HCT116 (cell line): ENCODE measurements around the gene RPL36A. TPM values are rescaled to one million over a fixed set of nuclear protein-coding genes. Genes with fewer than 3 reads are reported as not detected.

Source experiments
- ATAC-seq: fragments of 200-7000 bp; cut with Tn5 transposase; 2 replicates; pipeline ENCODE4 v1.9.1; 2020; ENCODE audit warnings: mild to moderate bottlenecking, moderate library complexity
- BruUV-seq: library from RNA; stranded (reverse); fragments of 400-500 nt; replicated peaks from 2 replicates; lab custom pipeline; 2021; lab: Mats Ljungman, UMichigan
- CTCF ChIA-PET: fragments of 300-600 bp; sonication (Branson Sonifier 250); formaldehyde crosslinking; loops from one replicate; lab custom pipeline; 2021; ENCODE audit warnings: antibody characterized with exemption; lab: Charles Lee
- POLR2A ChIA-PET: fragments of 300-600, 350-600 bp; sonication (Branson Sonifier 250); formaldehyde crosslinking; loops from one replicate; lab custom pipeline; 2021; ENCODE audit warnings: antibody characterized with exemption; lab: Charles Lee
- RAD21 ChIA-PET, 2 experiments: fragments of 300-600 bp; sonication (Branson Sonifier 250); formaldehyde crosslinking; loops; one replicate each; lab custom pipeline; 2023; ENCODE audit warnings: low total read pairs in 2 of 2; ENCODE audit not compliant: uncharacterized antibody in 2 of 2, unreplicated experiment in 2 of 2, low non-redundant PET in 1 of 2; lab: Charles Lee
- DNase-seq: peaks from one replicate; pipeline ENCODE4 v3.0.0-alpha.2; 2010; ENCODE audit warnings: low read depth, low spot score
- H2AFZ ChIP-seq: fragments of 200-600 bp; shearing (Covaris generic), sonication (generic); 2 replicates; pipeline ENCODE4 v1.6.1; 2017; ENCODE audit warnings: low read depth, mixed run types, mixed read lengths, antibody characterized with exemption, low read length; ENCODE audit not compliant: poor library complexity, severe bottlenecking
- H3K27ac ChIP-seq: 2 replicates; pipeline ENCODE4 v1.5.1; 2012; ENCODE audit warnings: low read depth, low read length
- H3K27me3 ChIP-seq: fragments of 200-600 bp; sonication (generic); 2 replicates; pipeline ENCODE4 v1.6.1; 2016; ENCODE audit warnings: mixed run types, low read length, mixed read lengths; ENCODE audit not compliant: insufficient read depth
- H3K36me3 ChIP-seq, 2 experiments: fragments of 200-500 bp in 1 of 2; fragments of 200-600 bp in 1 of 2; sonication (Bioruptor generic) in 1 of 2; sonication (generic) in 1 of 2; 2 replicates each; pipeline versions ENCODE4 v1.5.1 to v1.6.1; 2014 to 2016; ENCODE audit warnings: low read length in 2 of 2, inconsistent platforms in 1 of 2, mixed read lengths in 1 of 2, mixed run types in 1 of 2; ENCODE audit not compliant: insufficient read depth in 2 of 2, control insufficient read depth in 1 of 2
- H3K4me1 ChIP-seq, 2 experiments: fragments of 200-600 bp in 1 of 2; sonication (generic) in 1 of 2; 2 replicates each; pipeline versions ENCODE4 v1.5.1 to v1.6.1; 2012 to 2017; ENCODE audit warnings: low read length in 2 of 2, inconsistent platforms in 1 of 2, mild to moderate bottlenecking in 1 of 2, mixed read lengths in 1 of 2, mixed run types in 1 of 2, moderate library complexity in 1 of 2; ENCODE audit not compliant: insufficient read depth in 2 of 2, control insufficient read depth in 1 of 2
- H3K4me2 ChIP-seq: fragments of 200-600 bp; sonication (generic); 2 replicates; pipeline ENCODE4 v1.6.1; 2017; ENCODE audit warnings: mixed run types, low read length, mixed read lengths
- H3K4me3 ChIP-seq, 2 experiments: fragments of 200-600 bp in 1 of 2; sonication (generic) in 1 of 2; replicated peaks in 1 of 2; 2 replicates each; pipeline ENCODE4 v1.5.1; 2011 to 2016; ENCODE audit warnings: low read length in 2 of 2, control low read depth in 1 of 2, low read depth in 1 of 2, mild to moderate bottlenecking in 1 of 2, mixed read lengths in 1 of 2, mixed run types in 1 of 2
- H3K79me2 ChIP-seq: fragments of 200-600 bp; sonication (generic); 2 replicates; pipeline ENCODE4 v1.6.1; 2017; ENCODE audit warnings: mild to moderate bottlenecking, mixed run types, low read length, moderate library complexity, mixed read lengths; ENCODE audit not compliant: insufficient read depth
- H3K9ac ChIP-seq: fragments of 200-600 bp; sonication (generic); 2 replicates; pipeline ENCODE4 v1.6.1; 2016; ENCODE audit warnings: low read length, mixed read lengths
- H3K9me2 ChIP-seq: fragments of 200-600 bp; sonication (generic), shearing (Covaris generic); 2 replicates; pipeline ENCODE4 v1.6.1; 2017; ENCODE audit warnings: mixed run types, mild to moderate bottlenecking, moderate library complexity; ENCODE audit not compliant: insufficient read depth
- H3K9me3 ChIP-seq, 2 experiments: fragments of 200-500 bp in 1 of 2; fragments of 200-600 bp in 1 of 2; sonication (Bioruptor generic) in 1 of 2; sonication (generic) in 1 of 2; 2 replicates each; pipeline ENCODE4 v1.6.1; 2014 to 2017; ENCODE audit warnings: low read length in 2 of 2, mixed read lengths in 2 of 2, inconsistent platforms in 1 of 2, low read depth in 1 of 2, mild to moderate bottlenecking in 1 of 2, mixed run types in 1 of 2, moderate library complexity in 1 of 2; ENCODE audit not compliant: control insufficient read depth in 1 of 2, insufficient read depth in 1 of 2
- H4K20me1 ChIP-seq: fragments of 200-600 bp; sonication (generic), shearing (Covaris generic); 2 replicates; pipeline ENCODE4 v1.6.1; 2017; ENCODE audit warnings: mixed run types, mild to moderate bottlenecking, moderate library complexity; ENCODE audit not compliant: insufficient read depth
- CEBPB ChIP-seq: IDR thresholded peaks from 2 replicates; pipeline ENCODE4 v1.6.1; 2012; ENCODE audit warnings: low read depth
- JUND ChIP-seq: IDR thresholded peaks from 2 replicates; pipeline ENCODE4 v1.6.1; 2012
- POLR2AphosphoS5 ChIP-seq: IDR thresholded peaks from 2 replicates; pipeline ENCODE4 v1.6.1; 2011; ENCODE audit warnings: mild to moderate bottlenecking, low read depth, low read length, moderate library complexity
- RAD21 ChIP-seq: IDR thresholded peaks from 2 replicates; pipeline ENCODE4 v1.6.1; 2012; ENCODE audit warnings: low read depth, mild to moderate bottlenecking
- SRF ChIP-seq: IDR thresholded peaks from 2 replicates; pipeline ENCODE4 v1.6.1; 2012; ENCODE audit warnings: low read depth
- ZNF274 ChIP-seq: fragments of 200-500 bp; sonication (Bioruptor generic); IDR thresholded peaks from 2 replicates; pipeline ENCODE4 v1.6.1; 2014; ENCODE audit warnings: mild to moderate bottlenecking, low read depth, low read length, inconsistent platforms
- intact Hi-C: fragments of 100-400 bp; cut with micrococcal nuclease; formaldehyde crosslinking; loops from 2 replicates; pipeline ENCODE4 v1.10.0; 2022
- total RNA-seq: library from RNA; stranded (reverse); gene quantifications from one replicate; pipeline ENCODE4 v1.2.1, GENCODE V29; 2021; ENCODE audit not compliant: unreplicated experiment
- TF ChIP-seq, protein P1 (sequence below), 3 experiments: fragments of 200-600 bp in 1 of 3; sonication (generic) in 1 of 3; IDR thresholded peaks in 2 of 3; conservative IDR thresholded peaks in 1 of 3; 2 replicates each; pipeline ENCODE4 v1.5.1; 2012 to 2017; ENCODE audit warnings: low read depth in 2 of 3, low read length in 2 of 3, antibody characterized with exemption in 1 of 3, borderline replicate concordance in 1 of 3, control low read depth in 1 of 3, mild to moderate bottlenecking in 1 of 3, mixed read lengths in 1 of 3, mixed run types in 1 of 3, moderate library complexity in 1 of 3; ENCODE audit not compliant: insufficient read depth in 1 of 3
- TF ChIP-seq, protein P2 (sequence below): IDR thresholded peaks from 2 replicates; pipeline ENCODE4 v1.6.1; 2012

RPL36A gene
- total RNA-seq, 1 experiment from 2014 or later: 360 TPM

DNA sequence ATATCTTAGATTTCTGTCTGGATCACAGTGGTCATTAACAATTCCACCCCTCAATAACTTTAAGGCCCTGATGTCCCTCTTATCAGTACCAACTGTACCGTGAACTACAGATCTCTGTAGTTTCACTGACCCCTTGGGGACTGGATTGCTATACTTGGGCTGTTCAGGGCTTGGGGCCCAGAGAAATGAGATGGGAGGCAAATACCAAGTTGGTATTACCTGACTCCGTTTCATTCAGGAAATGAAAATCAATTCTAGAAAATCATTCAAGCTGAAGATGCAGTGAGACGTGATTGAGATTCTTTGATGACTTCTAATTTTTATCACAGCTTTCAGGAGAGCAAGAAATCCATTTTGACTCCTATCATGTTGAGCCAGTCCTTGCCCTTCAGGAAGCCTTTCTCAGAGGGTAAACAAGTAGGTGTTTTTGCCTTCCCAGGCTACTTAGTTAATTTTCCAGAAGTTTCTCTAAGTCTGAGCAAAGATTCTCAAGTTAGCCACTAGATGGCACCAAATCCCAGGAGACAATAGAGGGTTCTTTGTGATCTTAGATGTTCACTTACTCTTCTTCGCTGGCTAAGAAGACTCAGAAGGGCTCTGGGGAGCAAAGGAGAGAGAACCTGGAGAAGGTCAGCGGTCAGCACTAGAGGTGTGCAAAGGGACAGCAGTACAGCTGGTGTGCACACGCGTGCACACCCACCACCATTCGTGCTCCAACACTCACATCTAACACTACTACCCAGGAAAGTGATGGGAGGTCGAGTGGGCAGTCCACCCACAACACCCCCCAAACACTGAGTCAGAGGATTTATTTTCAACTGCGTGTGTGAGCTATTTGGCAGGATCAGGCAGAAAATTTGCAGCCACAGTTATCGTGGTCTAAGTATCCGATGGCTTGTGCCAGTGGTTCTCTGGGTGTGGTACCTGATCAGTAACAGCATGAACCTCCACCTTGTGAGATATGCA lies 24.7 kb downstream of the RPL36A start:
- Histone ChIP-seq H3K36me3 (peaks cover 5 to 8% of the 10 kb centered on the region in 2 experiments; a peak in 3 of 4 replicates), H2AFZ (no peak overlapping the region), H3K4me3 (no peak overlapping the region), H4K20me1 (no peaks in the 10 kb centered on the region), H3K9me3 (no peaks in the 10 kb centered on the region), H3K79me2 (peaks cover 36% of the 10 kb centered on the region), H3K9ac (no peak overlapping the region), H3K4me2 (no peak overlapping the region), H3K27me3 (no peaks in the 10 kb centered on the region), H3K27ac (peak overlapping the region; percentile 40; the same call in 1 of the 2 replicates), H3K9me2 (no peaks in the 10 kb centered on the region), H3K4me1 (no peaks in the 10 kb centered on the region)
- ChIA-PET CTCF (no interaction called here), POLR2A (no interaction called here), RAD21 (no interaction called here)
- no TSS peak for BruUV-seq
- ATAC-seq: peak; percentile 63
- intact Hi-C loops: loop anchor here (1.0 to 5.0 kb wide), 2 partner anchors 182 to 388 kb away; no protein-coding TSS in a partner anchor
- TF ChIP-seq RAD21 (peak; percentile 60), JUND (no peak)
- TF ChIP-seq, protein P1, sequence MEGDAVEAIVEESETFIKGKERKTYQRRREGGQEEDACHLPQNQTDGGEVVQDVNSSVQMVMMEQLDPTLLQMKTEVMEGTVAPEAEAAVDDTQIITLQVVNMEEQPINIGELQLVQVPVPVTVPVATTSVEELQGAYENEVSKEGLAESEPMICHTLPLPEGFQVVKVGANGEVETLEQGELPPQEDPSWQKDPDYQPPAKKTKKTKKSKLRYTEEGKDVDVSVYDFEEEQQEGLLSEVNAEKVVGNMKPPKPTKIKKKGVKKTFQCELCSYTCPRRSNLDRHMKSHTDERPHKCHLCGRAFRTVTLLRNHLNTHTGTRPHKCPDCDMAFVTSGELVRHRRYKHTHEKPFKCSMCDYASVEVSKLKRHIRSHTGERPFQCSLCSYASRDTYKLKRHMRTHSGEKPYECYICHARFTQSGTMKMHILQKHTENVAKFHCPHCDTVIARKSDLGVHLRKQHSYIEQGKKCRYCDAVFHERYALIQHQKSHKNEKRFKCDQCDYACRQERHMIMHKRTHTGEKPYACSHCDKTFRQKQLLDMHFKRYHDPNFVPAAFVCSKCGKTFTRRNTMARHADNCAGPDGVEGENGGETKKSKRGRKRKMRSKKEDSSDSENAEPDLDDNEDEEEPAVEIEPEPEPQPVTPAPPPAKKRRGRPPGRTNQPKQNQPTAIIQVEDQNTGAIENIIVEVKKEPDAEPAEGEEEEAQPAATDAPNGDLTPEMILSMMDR (IDR thresholded peaks at IDR 0.05 in 2 of 3, conservative IDR thresholded peaks at IDR 0.05 in 1 of 3; ENCODE audit: borderline replicate concordance in 1 of 3, insufficient read depth in 1 of 3, low read depth in 2 of 3, low read length in 2 of 3): peak; percentile 39 to 72 (median 51); a peak in 5 of 6 replicates
- no peak for DNase-seq

DNA sequence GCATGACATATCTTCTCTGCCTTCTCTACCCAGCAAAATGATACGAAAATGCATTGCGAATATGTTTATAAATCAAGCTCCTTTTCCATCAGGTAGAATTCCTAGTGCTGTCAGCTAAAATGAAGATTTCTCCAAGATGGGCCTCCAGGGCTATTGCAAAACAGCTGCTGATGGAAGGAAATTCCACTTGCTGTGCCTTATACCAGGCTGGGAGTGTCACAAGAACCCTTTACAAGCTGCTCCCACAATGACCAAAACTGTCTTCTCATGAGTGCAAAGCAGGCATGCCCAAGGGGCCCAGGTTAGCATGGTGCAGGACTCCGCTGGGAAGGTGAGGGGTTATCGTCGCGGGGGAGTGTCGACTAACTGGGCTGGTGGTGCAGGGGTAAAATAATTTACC lies 25.9 kb downstream of the RPL36A start:
- Histone ChIP-seq H3K9me3 (no peaks in the 10 kb centered on the region), H3K9me2 (no peaks in the 10 kb centered on the region), H3K4me1 (no peaks in the 10 kb centered on the region), H3K36me3 (peaks cover 5 to 8% of the 10 kb centered on the region in 2 experiments; a peak in 3 of 4 replicates), H4K20me1 (no peaks in the 10 kb centered on the region), H3K79me2 (peaks cover 23% of the 10 kb centered on the region), H3K27me3 (no peaks in the 10 kb centered on the region), H3K4me3 (no peak overlapping the region), H2AFZ (no peak overlapping the region), H3K27ac (no peak overlapping the region), H3K9ac (no peak overlapping the region), H3K4me2 (no peak overlapping the region)
- no TSS peak for BruUV-seq
- TF ChIP-seq ZNF274 (no peak), SRF (no peak), CEBPB (no peak), RAD21 (no peak), POLR2AphosphoS5 (no peak)
- TF ChIP-seq, protein P2, sequence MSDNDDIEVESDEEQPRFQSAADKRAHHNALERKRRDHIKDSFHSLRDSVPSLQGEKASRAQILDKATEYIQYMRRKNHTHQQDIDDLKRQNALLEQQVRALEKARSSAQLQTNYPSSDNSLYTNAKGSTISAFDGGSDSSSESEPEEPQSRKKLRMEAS: no peak
- ChIA-PET RAD21 (no interaction called here), POLR2A (no interaction called here), CTCF (no interaction called here)
- intact Hi-C loops: loop anchor here (5.0 kb wide), 1 partner anchor 181 kb away; no protein-coding TSS in a partner anchor
- no peak for DNase-seq
- no peak for ATAC-seq
